Neutrophil (primary cell): Measurements from ENCODE around the gene ANKRD30B.
"Not testable (repeated sequence)": the region's sequence is repeated elsewhere in the genome, so short reads cannot be mapped to it uniquely, and the experiment has no call there.

Experiments used
- H3K27ac ChIP-seq: fragments of 200-600 bp; sonication (generic); 2 replicates; pipeline ENCODE4 v1.5.1; 2016; ENCODE audit warnings: mild to moderate bottlenecking, moderate library complexity
- H3K27me3 ChIP-seq: fragments of 200-600 bp; sonication (generic); 2 replicates; pipeline ENCODE4 v1.6.0; 2016; ENCODE audit warnings: mild to moderate bottlenecking
- H3K36me3 ChIP-seq: fragments of 200-600 bp; sonication (generic); 2 replicates; pipeline ENCODE4 v1.5.1; 2017
- H3K4me1 ChIP-seq, 2 experiments: fragments of 200-600 bp in 1 of 2; sonication (generic) in 1 of 2; 1 replicate in 1 of 2; 2 replicates in 1 of 2; pipeline versions ENCODE4 v1.5.1 to v1.6.1; 2013 to 2016; ENCODE audit warnings: low read depth in 1 of 2, low read length in 1 of 2, mild to moderate bottlenecking in 1 of 2, moderate library complexity in 1 of 2; ENCODE audit not compliant: control insufficient read depth in 1 of 2, insufficient read depth in 1 of 2
- H3K4me3 ChIP-seq, 2 experiments: fragments of 200-600 bp in 1 of 2; sonication (generic) in 1 of 2; 1 replicate in 1 of 2; 2 replicates in 1 of 2; pipeline ENCODE4 v1.5.1; 2013 to 2016; ENCODE audit warnings: low read depth in 1 of 2, low read length in 1 of 2, mild to moderate bottlenecking in 1 of 2, moderate library complexity in 1 of 2
- H3K9me3 ChIP-seq: fragments of 200-600 bp; sonication (generic); 2 replicates; pipeline ENCODE4 v1.5.1; 2016
- TF ChIP-seq, protein P1 (sequence below): fragments of 200-600 bp; sonication (generic); IDR thresholded peaks from 2 replicates; pipeline ENCODE4 v1.5.1; 2016; ENCODE audit warnings: antibody characterized with exemption

Gene ANKRD30B

DNA sequence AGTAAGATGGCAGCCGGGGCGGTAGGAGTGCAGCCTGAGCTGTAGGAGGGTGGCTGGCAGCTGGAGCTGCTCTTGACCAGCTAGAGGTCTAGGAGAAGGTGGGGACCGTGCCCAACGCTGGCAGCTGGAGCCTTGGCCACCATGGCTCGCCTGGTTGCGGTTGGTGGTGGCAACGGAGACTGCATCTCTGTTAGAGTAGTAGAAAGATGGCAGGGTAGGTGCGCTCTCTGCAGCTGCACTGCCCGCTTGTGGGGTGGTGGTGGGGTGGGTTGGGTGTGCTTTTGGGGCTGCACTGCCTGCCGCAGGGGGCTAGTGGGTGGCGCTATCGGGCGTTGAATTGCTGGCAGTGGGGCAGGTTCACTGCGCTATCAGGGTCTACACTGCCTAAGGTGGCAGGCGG lies 118.5 kb downstream of the ANKRD30B start:
- not testable (repeated sequence) for H3K9me3 ChIP-seq, H3K4me1 ChIP-seq

GRCh38 chr18:14867988-14868387 lies 120.0 kb downstream of the ANKRD30B start:
- not testable (repeated sequence) for H3K4me3 ChIP-seq, H3K27ac ChIP-seq, H3K27me3 ChIP-seq, H3K4me1 ChIP-seq, H3K36me3 ChIP-seq, H3K9me3 ChIP-seq

More for the DNA sequence above, 118.5 kb downstream of the ANKRD30B start:
- not testable (repeated sequence) for H3K27me3 ChIP-seq, H3K36me3 ChIP-seq, H3K4me3 ChIP-seq, H3K27ac ChIP-seq

- H3K27ac ChIP-seq, H3K27me3 ChIP-seq, H3K9me3 ChIP-seq, H3K4me3 ChIP-seq, H3K36me3 ChIP-seq, H3K4me1 ChIP-seq: not testable (repeated sequence)
Measured at GRCh38 chr18:14868825-14869224, 120.9 kb downstream of the ANKRD30B start.

DNA sequence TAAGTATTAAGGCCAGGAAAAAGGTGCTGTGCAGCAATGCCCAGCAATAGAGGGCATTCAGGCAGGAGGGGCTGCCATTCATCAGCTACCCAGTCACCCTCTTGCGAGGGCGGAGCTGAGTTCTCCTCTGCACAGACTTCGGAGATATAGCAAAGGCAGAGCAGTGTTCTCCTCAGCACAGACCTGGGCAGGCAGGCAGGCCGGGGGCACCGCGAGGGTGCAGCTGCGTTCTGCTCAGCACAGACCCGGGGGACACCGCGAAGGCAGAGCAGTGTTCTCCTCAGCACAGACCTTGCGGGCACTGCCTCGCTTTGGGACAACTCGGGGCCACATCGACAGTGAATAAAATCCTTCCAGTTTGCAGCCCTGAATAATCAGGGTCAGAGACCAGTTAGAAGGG lies 130.9 kb downstream of the ANKRD30B start:
- H3K27me3 ChIP-seq, H3K36me3 ChIP-seq, H3K4me1 ChIP-seq, H3K9me3 ChIP-seq, H3K27ac ChIP-seq, H3K4me3 ChIP-seq: not testable (repeated sequence)

DNA sequence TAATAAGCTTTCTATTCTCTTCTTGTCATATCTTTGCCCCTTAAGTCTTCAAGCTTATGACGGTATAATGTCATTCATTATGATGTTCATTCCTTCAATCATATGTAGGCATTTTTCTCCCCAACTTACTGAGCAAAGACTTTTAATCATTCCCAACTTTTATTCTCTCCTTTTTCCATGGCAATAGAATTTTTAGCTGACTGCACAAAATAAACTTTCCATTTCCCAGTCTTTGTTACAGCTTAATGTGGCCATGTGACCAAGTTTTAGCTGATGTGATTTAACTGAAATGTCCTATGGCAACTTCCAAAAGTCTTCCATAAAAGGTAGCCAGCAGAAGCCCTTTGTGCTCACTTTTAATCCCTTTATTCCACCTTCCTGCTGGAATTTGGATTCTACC lies 152.5 kb downstream of the ANKRD30B start:
- Histone ChIP-seq H3K4me3 (no peak overlapping the region), H3K27me3 (no peaks in the 10 kb centered on the region), H3K9me3 (no peaks in the 10 kb centered on the region), H3K27ac (no peak overlapping the region), H3K36me3 (no peaks in the 10 kb centered on the region), H3K4me1 (no peaks in the 10 kb centered on the region)
- TF ChIP-seq, protein P1, sequence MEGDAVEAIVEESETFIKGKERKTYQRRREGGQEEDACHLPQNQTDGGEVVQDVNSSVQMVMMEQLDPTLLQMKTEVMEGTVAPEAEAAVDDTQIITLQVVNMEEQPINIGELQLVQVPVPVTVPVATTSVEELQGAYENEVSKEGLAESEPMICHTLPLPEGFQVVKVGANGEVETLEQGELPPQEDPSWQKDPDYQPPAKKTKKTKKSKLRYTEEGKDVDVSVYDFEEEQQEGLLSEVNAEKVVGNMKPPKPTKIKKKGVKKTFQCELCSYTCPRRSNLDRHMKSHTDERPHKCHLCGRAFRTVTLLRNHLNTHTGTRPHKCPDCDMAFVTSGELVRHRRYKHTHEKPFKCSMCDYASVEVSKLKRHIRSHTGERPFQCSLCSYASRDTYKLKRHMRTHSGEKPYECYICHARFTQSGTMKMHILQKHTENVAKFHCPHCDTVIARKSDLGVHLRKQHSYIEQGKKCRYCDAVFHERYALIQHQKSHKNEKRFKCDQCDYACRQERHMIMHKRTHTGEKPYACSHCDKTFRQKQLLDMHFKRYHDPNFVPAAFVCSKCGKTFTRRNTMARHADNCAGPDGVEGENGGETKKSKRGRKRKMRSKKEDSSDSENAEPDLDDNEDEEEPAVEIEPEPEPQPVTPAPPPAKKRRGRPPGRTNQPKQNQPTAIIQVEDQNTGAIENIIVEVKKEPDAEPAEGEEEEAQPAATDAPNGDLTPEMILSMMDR, result no peak
